ENCODE measurements around the gene ASIP. TPM values are rescaled to one million over a fixed set of nuclear protein-coding genes. Genes with fewer than 3 reads are reported as not detected.
A peak's percentile ranks its signal among the peaks of the same experiment; 100 is the strongest.

Gene ASIP
- total and polyA plus RNA-seq, 2 of the 13 experiments (the other 11 are each of a cell fraction or from before 2014, with no cell fraction given), result not detected

DNA sequence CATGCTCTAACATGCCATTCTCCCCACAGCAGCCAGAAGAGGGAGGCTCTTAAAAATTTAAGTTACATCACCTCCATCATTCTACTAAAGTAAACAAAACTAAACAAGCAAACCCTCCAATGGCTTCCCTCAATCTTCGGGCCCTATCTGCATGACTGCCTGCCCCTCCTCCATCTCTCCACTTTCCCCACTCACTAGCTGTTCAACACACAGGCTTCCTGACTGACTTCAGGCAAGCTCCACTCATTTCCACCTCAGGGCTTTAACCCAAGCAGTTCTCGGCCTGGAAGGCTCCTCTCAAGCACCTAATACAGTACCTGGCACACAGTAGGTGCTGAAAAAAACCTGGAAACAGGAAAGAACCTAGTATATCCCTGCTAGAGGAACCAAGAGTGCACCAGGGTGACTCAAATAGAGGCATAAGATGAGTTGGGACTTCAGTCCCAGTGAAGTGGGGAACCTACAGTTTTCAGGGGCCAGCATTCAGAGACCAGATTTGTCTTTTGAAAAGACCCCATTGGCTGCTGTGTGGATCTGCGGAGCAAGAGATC is 59.1 kb downstream of the ASIP start (continued):
- TF ChIP-seq HMGXB4 (CRISPR knock-in tag; IDR thresholded peaks at IDR 0.05; ENCODE audit: borderline replicate concordance in 1 of 2, low read depth in 1 of 2), result 0 out of 4 replicates have a peak, but pooled peaks of 1 of the 2 experiments have one; percentile 26
- no peak for TF ChIP-seq ZFAT (CRISPR knock-in tag; conservative IDR thresholded peaks at IDR 0.05)
- TF ChIP-seq ATRX (CRISPR knock-in tag; IDR thresholded peaks at IDR 0.05; ENCODE audit: borderline replicate concordance), result no peak
- TF ChIP-seq ZNF12 (CRISPR knock-in tag; IDR thresholded peaks at IDR 0.05), result no peak
- TF ChIP-seq ZNF709 (CRISPR knock-in tag; IDR thresholded peaks at IDR 0.05), result no peak
- TF ChIP-seq RFXANK (CRISPR knock-in tag; IDR thresholded peaks at IDR 0.05), result no peak
- TF ChIP-seq ZNF576 (CRISPR knock-in tag; IDR thresholded peaks at IDR 0.05), result no peak
- TF ChIP-seq ZKSCAN1 (IDR thresholded peaks at IDR 0.05; ENCODE audit: low read length), result peak; percentile 84
- no peak for TF ChIP-seq ZNF33B (CRISPR knock-in tag; IDR thresholded peaks at IDR 0.05)
- TF ChIP-seq PTBP1 (IDR thresholded peaks at IDR 0.05; ENCODE audit: low read depth, low read length, poor library complexity, severe bottlenecking), result no peak
- TF ChIP-seq ZNF619 (CRISPR knock-in tag; IDR thresholded peaks at IDR 0.05), result peak; percentile 55; the same call in 1 of the 2 replicates
- TF ChIP-seq ZEB1 (IDR thresholded peaks at IDR 0.05; ENCODE audit: insufficient replicate concordance, low read depth), result no peak
- no peak for TF ChIP-seq YEATS2 (CRISPR knock-in tag; IDR thresholded peaks at IDR 0.05; ENCODE audit: borderline replicate concordance)
- no peak for TF ChIP-seq MAZ (IDR thresholded peaks at IDR 0.05; ENCODE audit: borderline replicate concordance, low read depth, low read length)
- TF ChIP-seq MAZ (CRISPR knock-in tag; IDR thresholded peaks at IDR 0.05; ENCODE audit: low read depth), result 0 out of 2 replicates have a peak, but pooled peaks have one; percentile 10
- TF ChIP-seq KLF11 (CRISPR knock-in tag; IDR thresholded peaks at IDR 0.05), result 0 out of 2 replicates have a peak, but pooled peaks have one; percentile 25
- TF ChIP-seq ISL2 (CRISPR knock-in tag; IDR thresholded peaks at IDR 0.05), result no peak
- TF ChIP-seq HNF4G (IDR thresholded peaks at IDR 0.05; ENCODE audit: borderline replicate concordance, low read depth, low read length), result no peak
- TF ChIP-seq HNF4G (CRISPR knock-in tag; IDR thresholded peaks at IDR 0.05; ENCODE audit: borderline replicate concordance, low read depth), result no peak
- TF ChIP-seq MYC (CRISPR knock-in tag; IDR thresholded peaks at IDR 0.05; ENCODE audit: borderline replicate concordance), result no peak
- TF ChIP-seq, protein P1, sequence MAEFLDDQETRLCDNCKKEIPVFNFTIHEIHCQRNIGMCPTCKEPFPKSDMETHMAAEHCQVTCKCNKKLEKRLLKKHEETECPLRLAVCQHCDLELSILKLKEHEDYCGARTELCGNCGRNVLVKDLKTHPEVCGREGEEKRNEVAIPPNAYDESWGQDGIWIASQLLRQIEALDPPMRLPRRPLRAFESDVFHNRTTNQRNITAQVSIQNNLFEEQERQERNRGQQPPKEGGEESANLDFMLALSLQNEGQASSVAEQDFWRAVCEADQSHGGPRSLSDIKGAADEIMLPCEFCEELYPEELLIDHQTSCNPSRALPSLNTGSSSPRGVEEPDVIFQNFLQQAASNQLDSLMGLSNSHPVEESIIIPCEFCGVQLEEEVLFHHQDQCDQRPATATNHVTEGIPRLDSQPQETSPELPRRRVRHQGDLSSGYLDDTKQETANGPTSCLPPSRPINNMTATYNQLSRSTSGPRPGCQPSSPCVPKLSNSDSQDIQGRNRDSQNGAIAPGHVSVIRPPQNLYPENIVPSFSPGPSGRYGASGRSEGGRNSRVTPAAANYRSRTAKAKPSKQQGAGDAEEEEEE (CRISPR knock-in tag; IDR thresholded peaks at IDR 0.05; ENCODE audit: borderline replicate concordance), result no peak
- no peak for TF ChIP-seq PAF1 (CRISPR knock-in tag; IDR thresholded peaks at IDR 0.05)
- TF ChIP-seq ZSCAN30 (CRISPR knock-in tag; IDR thresholded peaks at IDR 0.05), result no peak
- TF ChIP-seq, protein P2, sequence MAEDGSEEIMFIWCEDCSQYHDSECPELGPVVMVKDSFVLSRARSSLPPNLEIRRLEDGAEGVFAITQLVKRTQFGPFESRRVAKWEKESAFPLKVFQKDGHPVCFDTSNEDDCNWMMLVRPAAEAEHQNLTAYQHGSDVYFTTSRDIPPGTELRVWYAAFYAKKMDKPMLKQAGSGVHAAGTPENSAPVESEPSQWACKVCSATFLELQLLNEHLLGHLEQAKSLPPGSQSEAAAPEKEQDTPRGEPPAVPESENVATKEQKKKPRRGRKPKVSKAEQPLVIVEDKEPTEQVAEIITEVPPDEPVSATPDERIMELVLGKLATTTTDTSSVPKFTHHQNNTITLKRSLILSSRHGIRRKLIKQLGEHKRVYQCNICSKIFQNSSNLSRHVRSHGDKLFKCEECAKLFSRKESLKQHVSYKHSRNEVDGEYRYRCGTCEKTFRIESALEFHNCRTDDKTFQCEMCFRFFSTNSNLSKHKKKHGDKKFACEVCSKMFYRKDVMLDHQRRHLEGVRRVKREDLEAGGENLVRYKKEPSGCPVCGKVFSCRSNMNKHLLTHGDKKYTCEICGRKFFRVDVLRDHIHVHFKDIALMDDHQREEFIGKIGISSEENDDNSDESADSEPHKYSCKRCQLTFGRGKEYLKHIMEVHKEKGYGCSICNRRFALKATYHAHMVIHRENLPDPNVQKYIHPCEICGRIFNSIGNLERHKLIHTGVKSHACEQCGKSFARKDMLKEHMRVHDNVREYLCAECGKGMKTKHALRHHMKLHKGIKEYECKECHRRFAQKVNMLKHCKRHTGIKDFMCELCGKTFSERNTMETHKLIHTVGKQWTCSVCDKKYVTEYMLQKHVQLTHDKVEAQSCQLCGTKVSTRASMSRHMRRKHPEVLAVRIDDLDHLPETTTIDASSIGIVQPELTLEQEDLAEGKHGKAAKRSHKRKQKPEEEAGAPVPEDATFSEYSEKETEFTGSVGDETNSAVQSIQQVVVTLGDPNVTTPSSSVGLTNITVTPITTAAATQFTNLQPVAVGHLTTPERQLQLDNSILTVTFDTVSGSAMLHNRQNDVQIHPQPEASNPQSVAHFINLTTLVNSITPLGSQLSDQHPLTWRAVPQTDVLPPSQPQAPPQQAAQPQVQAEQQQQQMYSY (CRISPR knock-in tag; IDR thresholded peaks at IDR 0.05), result no peak

All from HepG2 (cell line).